HUES48 (cell line): ENCODE measurements around the gene B4GALT1.

Experiments used
- H3K27ac ChIP-seq: one replicate; pipeline ENCODE4 v1.7.0; 2013; ENCODE audit warnings: low read depth, low read length, inconsistent platforms
- H3K27me3 ChIP-seq: 2 replicates; pipeline ENCODE4 v1.6.1; 2013; ENCODE audit warnings: mild to moderate bottlenecking, low read length; ENCODE audit not compliant: control insufficient read depth, insufficient read depth
- H3K36me3 ChIP-seq: 2 replicates; pipeline ENCODE4 v1.6.1; 2013; ENCODE audit warnings: low read length; ENCODE audit not compliant: control insufficient read depth, insufficient read depth
- H3K4me1 ChIP-seq: 2 replicates; pipeline ENCODE4 v1.6.1; 2013; ENCODE audit warnings: mild to moderate bottlenecking, low read length; ENCODE audit not compliant: control insufficient read depth, insufficient read depth
- H3K4me3 ChIP-seq: 2 replicates; pipeline ENCODE4 v1.5.1; 2013; ENCODE audit warnings: mild to moderate bottlenecking, low read depth, low read length
- H3K9ac ChIP-seq: 2 replicates; pipeline ENCODE4 v1.6.1; 2013; ENCODE audit warnings: mild to moderate bottlenecking, low read depth, low read length, moderate library complexity
- H3K9me3 ChIP-seq: 2 replicates; pipeline ENCODE4 v1.6.1; 2013; ENCODE audit warnings: low read length; ENCODE audit not compliant: control insufficient read depth, insufficient read depth

Gene B4GALT1

DNA sequence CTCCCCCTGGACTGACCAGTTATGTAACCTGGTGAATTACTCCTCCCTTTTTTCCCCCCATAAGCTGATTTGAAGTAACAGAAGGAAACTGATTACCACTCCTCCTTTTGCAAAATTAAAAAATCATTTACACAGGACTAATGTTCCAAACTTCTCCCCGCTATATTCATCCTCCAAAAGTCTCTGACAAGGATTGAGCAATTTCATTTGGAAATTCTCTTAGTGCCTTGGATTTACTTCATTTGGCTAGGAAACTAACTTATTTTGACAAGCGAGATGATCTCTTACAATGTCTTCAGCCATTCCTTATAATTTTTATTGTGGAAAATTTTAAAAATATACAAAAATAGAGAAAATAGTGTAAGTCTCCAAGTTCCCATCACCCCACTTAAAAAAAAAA is 15.4 kb upstream of the B4GALT1 start:
- H3K4me3 ChIP-seq: no peak overlapping the region
- H3K27ac ChIP-seq: no peak overlapping the region
- no peaks in the 10 kb centered on the region for H3K27me3 ChIP-seq
- no peaks in the 10 kb centered on the region for H3K9me3 ChIP-seq
- no peaks in the 10 kb centered on the region for H3K4me1 ChIP-seq
- H3K9ac ChIP-seq: no peak overlapping the region
- no peaks in the 10 kb centered on the region for H3K36me3 ChIP-seq

DNA sequence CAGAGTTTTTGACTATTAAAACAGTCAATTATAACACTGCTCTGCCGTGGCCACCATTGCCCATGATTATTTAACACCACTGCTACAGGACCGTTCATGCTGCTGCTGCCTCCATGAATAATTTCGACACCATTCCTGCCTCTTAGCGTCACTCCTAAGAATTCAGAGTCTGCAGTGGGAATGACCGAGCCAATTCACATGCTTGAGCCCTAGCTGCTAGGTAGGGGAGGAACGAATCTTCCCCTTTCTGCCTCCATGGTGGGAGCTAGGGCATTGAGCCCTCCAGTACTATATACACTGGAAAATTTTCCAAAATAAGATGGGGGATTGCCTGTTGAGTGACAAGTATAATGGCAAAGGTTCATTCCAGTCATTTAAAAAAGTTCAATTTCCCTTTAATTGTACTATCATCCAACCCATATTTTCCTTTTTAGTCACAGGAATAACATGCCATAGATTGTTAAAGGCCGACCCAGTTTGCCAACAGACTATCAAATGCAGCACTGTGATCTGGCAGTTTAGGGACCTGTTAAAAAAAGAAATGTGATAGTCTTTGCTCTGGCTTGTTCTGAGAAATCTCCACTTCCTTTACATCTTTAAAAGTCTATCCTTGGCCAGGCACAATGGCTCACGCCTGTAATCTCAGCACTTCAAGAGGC is 13.5 kb upstream of the B4GALT1 start:
- H3K27me3 ChIP-seq: no peaks in the 10 kb centered on the region
- no peaks in the 10 kb centered on the region for H3K9me3 ChIP-seq
- no peak overlapping the region for H3K27ac ChIP-seq
- H3K4me1 ChIP-seq: no peaks in the 10 kb centered on the region
- no peak overlapping the region for H3K9ac ChIP-seq
- no peak overlapping the region for H3K4me3 ChIP-seq
- H3K36me3 ChIP-seq: no peaks in the 10 kb centered on the region

DNA sequence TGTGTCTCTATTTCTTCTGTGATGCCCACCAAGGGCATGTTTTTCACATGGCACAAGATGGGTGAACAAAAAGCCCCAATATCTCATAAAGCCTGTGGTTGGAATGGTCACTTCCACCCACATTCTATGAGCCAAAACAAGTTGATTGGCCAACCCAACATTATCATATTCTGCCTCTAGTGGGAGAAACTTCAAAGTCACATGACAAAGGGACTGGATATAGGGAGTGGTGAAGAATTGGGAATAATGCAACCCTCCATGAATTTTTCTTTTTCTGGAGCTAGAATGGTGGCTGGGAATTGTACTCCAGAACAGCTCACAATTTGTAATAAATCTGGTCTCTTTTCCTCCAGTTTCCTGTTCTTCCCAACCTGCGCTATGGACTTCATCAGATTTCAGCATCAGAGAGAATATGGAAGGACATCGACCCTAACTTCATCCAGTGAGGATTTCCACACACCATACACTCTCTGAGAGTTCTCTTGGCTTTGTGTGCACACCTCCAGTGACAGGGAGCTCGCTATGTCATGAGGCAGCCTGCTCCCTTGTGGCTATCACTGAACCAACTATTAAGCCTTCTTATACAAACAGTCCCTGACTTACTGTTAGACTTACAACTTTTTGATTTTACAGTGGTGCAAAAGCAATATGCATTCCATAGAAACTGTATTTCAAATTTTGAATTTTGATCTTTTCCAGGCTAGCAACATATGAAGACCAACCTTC is 12.0 kb upstream of the B4GALT1 start:
- Histone ChIP-seq H3K4me1 (no peaks in the 10 kb centered on the region), H3K9ac (no peak overlapping the region), H3K36me3 (no peaks in the 10 kb centered on the region), H3K27ac (no peak overlapping the region), H3K9me3 (no peaks in the 10 kb centered on the region), H3K27me3 (no peaks in the 10 kb centered on the region), H3K4me3 (no peak overlapping the region)

DNA sequence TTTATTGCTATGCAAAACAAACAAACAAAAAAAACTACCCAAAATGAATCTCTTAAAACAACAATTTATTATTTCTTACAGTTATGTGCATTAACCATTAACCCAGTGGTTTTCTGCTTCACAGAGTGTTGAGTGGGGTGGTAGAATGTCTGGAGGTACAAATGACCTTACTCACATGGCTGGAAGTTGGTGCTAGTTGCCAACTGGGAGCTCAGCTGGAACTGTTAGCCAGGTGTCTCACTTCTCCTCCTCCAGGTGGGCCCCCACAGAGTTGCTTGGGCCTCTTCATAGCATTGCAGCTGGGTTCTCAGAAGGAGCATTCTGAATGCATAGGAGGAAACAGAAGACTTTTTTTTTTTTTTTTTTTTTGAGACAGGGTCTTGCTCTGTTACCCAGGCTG is 10.5 kb upstream of the B4GALT1 start:
- Histone ChIP-seq H3K9me3 (no peaks in the 10 kb centered on the region), H3K4me1 (0 out of 2 replicates have a peak, but pooled peaks cover under 1% of the 10 kb centered on the region), H3K27ac (no peak overlapping the region), H3K9ac (no peak overlapping the region), H3K27me3 (no peaks in the 10 kb centered on the region), H3K36me3 (no peaks in the 10 kb centered on the region), H3K4me3 (no peak overlapping the region)

DNA sequence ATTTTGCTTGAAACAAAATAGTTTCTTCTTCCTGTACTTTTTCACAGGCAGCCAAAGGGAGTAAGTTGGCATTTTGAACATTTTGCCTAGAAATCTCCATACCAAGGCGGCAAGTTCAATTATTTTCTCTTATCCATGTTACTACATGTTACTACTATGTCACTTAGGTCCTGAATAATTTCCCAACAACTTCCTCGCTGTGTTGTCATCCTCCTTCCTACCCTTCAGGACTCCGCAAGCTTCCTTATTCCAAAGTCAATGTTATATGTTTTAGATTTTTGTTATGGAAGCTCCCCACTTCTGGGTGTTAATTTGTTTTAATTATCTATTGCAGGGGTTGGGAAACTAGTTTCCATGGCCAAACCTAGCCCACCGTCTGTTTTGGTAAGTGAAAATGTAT is 9.9 kb upstream of the B4GALT1 start:
- H3K9me3 ChIP-seq: no peaks in the 10 kb centered on the region
- no peaks in the 10 kb centered on the region for H3K27me3 ChIP-seq
- H3K36me3 ChIP-seq: no peaks in the 10 kb centered on the region
- H3K4me3 ChIP-seq: no peak overlapping the region
- H3K27ac ChIP-seq: no peak overlapping the region
- no peak overlapping the region for H3K9ac ChIP-seq
- H3K4me1 ChIP-seq: 0 out of 2 replicates have a peak, but pooled peaks cover 5% of the 10 kb centered on the region

DNA sequence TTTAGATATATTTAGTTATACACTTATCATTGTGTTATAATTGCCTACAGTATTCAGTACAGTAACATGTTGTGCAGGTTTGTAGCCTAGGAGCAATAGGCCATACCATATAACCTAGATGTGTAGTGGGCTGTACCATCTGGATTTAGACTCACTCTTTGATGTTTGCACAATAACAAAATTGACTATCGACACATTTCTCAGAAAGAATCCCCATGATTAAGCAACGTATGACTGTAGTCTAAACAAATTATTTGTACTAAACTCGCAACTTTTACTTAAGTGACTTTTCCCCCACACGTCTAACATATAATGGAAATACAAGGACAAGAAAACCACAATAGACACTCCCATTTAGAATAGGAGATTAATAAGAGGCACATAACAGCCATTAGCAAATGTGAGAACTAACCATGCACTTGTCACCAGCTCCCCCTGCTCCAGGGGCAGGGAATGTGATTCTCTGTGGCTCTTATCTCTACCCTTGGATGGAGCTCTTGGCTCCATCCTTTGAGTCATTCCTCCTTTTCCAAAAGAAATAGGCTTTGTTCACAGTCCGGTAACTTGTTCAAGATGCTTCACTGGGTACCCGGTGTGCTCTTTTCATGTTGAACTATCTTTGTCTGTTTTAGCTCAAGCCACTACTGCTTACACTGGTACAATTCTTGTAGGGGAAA is 8.7 kb upstream of the B4GALT1 start:
- Histone ChIP-seq H3K4me1 (0 out of 2 replicates have a peak, but pooled peaks cover 5% of the 10 kb centered on the region), H3K9ac (no peak overlapping the region)

DNA sequence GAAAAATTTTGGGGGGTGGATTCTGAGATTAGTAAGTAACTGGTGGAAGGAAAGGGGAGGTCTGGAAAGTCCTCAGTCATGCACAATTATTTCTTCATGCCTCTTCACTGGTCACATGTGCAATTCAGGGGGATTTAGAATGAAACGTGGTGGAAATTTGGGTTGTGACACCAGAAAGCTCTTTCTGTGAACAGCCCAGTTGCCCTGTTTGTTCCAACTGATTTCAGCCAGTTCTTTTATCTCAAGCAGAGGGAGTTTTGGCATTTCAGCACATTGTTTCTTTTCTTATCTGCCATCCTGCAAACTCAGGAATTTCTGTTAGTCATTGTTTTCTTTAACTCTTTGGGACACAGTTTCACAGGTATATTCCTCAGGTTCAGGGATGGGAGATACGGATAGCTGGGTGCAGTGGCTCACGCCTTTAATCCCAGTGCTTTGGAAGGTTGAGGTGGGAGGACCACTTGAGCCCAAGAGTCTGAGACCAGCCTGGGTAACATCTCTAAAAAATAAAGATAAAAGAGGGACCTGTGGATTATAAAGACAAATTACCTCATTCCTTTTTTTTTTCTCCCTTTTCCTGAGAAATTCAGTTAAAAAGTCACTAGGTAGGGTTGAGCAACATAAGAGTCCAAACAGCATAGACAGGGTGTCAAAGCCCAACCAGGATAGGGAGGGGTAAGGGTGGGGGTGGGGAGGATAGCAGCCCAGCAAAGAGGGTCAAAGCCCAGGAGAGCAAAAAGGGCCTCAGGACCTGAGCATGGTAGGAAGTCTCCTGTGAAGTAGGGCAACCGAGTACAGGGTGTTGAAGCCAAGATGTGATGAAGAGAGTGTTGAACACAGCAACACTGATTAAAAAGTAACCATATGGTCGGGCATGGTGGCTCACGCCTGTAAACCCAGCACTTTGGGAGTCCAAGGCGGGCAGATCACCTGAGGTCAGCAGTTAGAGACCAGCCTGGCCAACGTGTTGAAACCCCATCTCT is 5.4 kb upstream of the B4GALT1 start:
- Histone ChIP-seq H3K4me1 (0 out of 2 replicates have a peak, but pooled peaks cover 5% of the 10 kb centered on the region), H3K9me3 (no peaks in the 10 kb centered on the region), H3K9ac (no peak overlapping the region), H3K36me3 (no peaks in the 10 kb centered on the region), H3K27me3 (peaks cover 11% of the 10 kb centered on the region), H3K27ac (peak overlapping the region; percentile 73), H3K4me3 (no peak overlapping the region)

More for the DNA sequence above, 8.7 kb upstream of the B4GALT1 start:
- Histone ChIP-seq H3K4me3 (no peak overlapping the region), H3K36me3 (no peaks in the 10 kb centered on the region), H3K27me3 (no peaks in the 10 kb centered on the region), H3K27ac (no peak overlapping the region), H3K9me3 (no peaks in the 10 kb centered on the region)

DNA sequence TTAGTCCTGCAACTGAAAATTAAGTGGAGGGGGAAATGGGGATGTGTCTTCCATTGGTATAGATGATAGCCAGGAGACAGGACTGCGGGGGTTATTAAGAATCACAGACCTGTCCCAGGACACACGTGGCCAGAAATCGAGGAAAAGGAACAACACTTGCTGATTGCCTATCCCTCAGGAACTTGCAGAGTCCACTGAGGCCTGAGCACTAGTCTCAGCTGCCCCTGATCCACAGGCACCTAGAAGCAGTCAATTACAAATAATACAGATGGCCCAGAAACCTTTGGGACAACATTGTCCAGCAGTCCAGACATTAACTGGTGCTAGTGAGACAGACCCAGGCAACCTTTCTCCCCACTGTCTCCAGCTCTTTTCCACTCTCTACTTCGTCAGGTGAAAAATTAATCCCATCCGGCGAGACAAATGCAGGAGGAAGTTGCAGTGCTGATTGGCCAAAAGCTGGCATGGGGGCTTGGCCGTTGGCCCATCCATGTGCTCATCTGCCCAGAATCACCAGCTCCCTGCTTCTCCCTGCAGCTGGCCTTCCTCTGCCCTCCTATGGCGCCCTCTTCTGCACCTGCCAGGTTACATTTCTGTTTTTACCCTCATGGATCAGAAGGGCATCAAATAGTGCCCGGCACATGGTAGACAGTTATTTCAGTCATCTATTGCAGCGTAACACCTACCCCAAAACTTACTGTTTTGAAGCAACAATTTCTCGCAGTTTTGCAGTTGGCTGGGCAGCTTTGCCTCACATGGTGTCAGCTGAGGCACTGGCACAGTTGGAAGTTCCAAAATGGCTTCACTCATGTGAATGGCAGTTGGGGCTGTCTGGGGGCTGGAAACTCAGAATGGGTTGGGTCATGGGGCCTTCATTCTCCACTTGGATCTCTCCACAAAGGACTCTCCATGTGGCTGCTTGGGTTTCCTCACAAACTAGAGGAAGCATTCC is 3.6 kb upstream of the B4GALT1 start:
- Histone ChIP-seq H3K9ac (no peak overlapping the region), H3K27me3 (peaks cover 11% of the 10 kb centered on the region), H3K27ac (no peak overlapping the region), H3K4me3 (no peak overlapping the region), H3K9me3 (no peaks in the 10 kb centered on the region), H3K36me3 (no peaks in the 10 kb centered on the region), H3K4me1 (peaks cover 10% of the 10 kb centered on the region; the same call in 1 of the 2 replicates)

DNA sequence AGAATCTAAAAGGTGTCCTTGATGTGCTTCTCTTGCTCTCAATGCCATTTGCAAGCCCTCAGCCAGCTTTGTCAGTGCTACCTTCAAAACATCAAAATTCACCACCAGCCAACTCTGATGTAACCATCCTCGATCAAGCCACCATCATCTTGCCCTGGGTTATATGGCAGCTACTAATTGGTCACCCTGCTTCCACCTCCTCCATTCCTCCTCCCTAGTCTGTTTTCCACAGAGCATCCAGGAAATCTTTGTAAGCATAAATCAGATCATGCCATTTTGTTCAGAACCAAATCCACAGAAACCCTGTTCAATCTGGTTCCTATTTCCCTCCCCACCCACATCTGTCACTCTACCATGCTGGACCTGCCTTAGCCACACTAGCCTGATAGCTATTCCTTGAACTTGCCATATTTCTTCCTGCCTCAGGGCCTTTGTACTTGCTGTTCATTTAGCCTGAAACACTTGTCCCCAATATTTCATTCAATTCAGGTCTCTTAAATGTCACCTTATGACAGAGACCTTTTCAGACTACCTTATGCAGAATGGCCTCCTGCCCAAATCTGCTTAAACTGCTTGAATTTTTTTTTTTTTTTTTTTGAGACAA is 1.9 kb upstream of the B4GALT1 start:
- Histone ChIP-seq H3K27ac (no peak overlapping the region), H3K9me3 (no peaks in the 10 kb centered on the region), H3K36me3 (no peaks in the 10 kb centered on the region), H3K4me3 (no peak overlapping the region), H3K4me1 (peaks cover 15% of the 10 kb centered on the region; the same call in 1 of the 2 replicates), H3K9ac (no peak overlapping the region), H3K27me3 (peaks cover 11% of the 10 kb centered on the region)
